Left ventricle myocardium inferior (tissue), 1 donor: ENCODE results near the gene TMPRSS5. TPM values are rescaled to one million over a fixed set of nuclear protein-coding genes. Genes with fewer than 3 reads are reported as not detected.

ENCODE experiments used
- DNase-seq: peaks from one replicate; pipeline ENCODE4 v3.0.0-alpha.2; 2020
- H3K27ac ChIP-seq: fragments of 200-600 bp; replicated peaks from 2 replicates; pipeline ENCODE4 v1.8.0; 2021
- H3K27me3 ChIP-seq: fragments of 200-600 bp; 2 replicates; pipeline ENCODE4 v1.8.0; 2021; ENCODE audit warnings: low read depth
- H3K36me3 ChIP-seq: fragments of 200-600 bp; 2 replicates; pipeline ENCODE4 v1.8.0; 2021
- H3K4me1 ChIP-seq: fragments of 200-600 bp; 2 replicates; pipeline ENCODE4 v1.8.0; 2021
- H3K4me3 ChIP-seq: fragments of 200-600 bp; 2 replicates; pipeline ENCODE4 v1.8.0; 2021; ENCODE audit warnings: mild to moderate bottlenecking, moderate library complexity
- H3K9me3 ChIP-seq: fragments of 200-600 bp; replicated peaks from 2 replicates; pipeline ENCODE4 v1.8.0; 2021
- CTCF ChIP-seq: fragments of 200-600 bp; IDR thresholded peaks from 2 replicates; pipeline ENCODE4 v1.8.0; 2021; ENCODE audit warnings: antibody characterized with exemption, mild to moderate bottlenecking, borderline replicate concordance
- intact Hi-C: fragments of 100-400 bp; cut with micrococcal nuclease; formaldehyde crosslinking; loops from one replicate; pipeline ENCODE4 v1.11.0; 2022
- total RNA-seq: library from RNA; stranded (reverse); fragmentation: NEBNext Ultra II Directional; extraction: Animal tissue kit (Norgen Biotek cat#: 25700); gene quantifications from one replicate; pipeline ENCODE4 v1.2.1, GENCODE V29; 2021
- donor health status: DM: no; HTN: yes; CAD: no; lungs with severe emphysema.

The TMPRSS5 gene
- total RNA-seq, 1 donor from 2014 or later: 0.47 TPM

- Histone ChIP-seq H3K9me3 (peaks cover 26% of the 10 kb centered on the region), H3K36me3 (no peaks in the 10 kb centered on the region), H3K4me1 (no peaks in the 10 kb centered on the region), H3K27me3 (no peaks in the 10 kb centered on the region), H3K27ac (no peak overlapping the region), H3K4me3 (no peak overlapping the region)
- no peak for TF ChIP-seq CTCF
- intact Hi-C loops: no loop called here
- DNase-seq: no peak
Measured at GRCh38 chr11:113664981-113665710, 41.0 kb downstream of the TMPRSS5 start.

- TF ChIP-seq CTCF: no peak
- H3K9me3 ChIP-seq: peaks cover 26% of the 10 kb centered on the region
- intact Hi-C loops: no loop called here
- H3K36me3 ChIP-seq: no peaks in the 10 kb centered on the region
- no peaks in the 10 kb centered on the region for H3K27me3 ChIP-seq
- no peaks in the 10 kb centered on the region for H3K4me1 ChIP-seq
- no peak overlapping the region for H3K27ac ChIP-seq
- DNase-seq: no peak
- no peak overlapping the region for H3K4me3 ChIP-seq
Measured at GRCh38 chr11:113664069-113664980, 41.8 kb downstream of the TMPRSS5 start.

- H3K27me3 ChIP-seq: no peaks in the 10 kb centered on the region
- no peak for DNase-seq
- peaks cover 26% of the 10 kb centered on the region for H3K9me3 ChIP-seq
- no peak overlapping the region for H3K27ac ChIP-seq
- H3K4me1 ChIP-seq: no peaks in the 10 kb centered on the region
- no peak overlapping the region for H3K4me3 ChIP-seq
- intact Hi-C loops: no loop called here
- no peaks in the 10 kb centered on the region for H3K36me3 ChIP-seq
- no peak for TF ChIP-seq CTCF
Measured at GRCh38 chr11:113663567-113663966, 42.5 kb downstream of the TMPRSS5 start.

- H3K4me1 ChIP-seq: no peaks in the 10 kb centered on the region
- H3K27me3 ChIP-seq: no peaks in the 10 kb centered on the region
- H3K36me3 ChIP-seq: no peaks in the 10 kb centered on the region
- H3K9me3 ChIP-seq: peaks cover 2% of the 10 kb centered on the region
- H3K4me3 ChIP-seq: no peak overlapping the region
- no peak for TF ChIP-seq CTCF
- intact Hi-C loops: no loop called here
- no peak for DNase-seq
- no peak overlapping the region for H3K27ac ChIP-seq
Measured at GRCh38 chr11:113655771-113656170, 50.3 kb downstream of the TMPRSS5 start.

- TF ChIP-seq CTCF: no peak
- no peak for DNase-seq
- H3K4me1 ChIP-seq: no peaks in the 10 kb centered on the region
- intact Hi-C loops: no loop called here
- H3K9me3 ChIP-seq: peaks cover 14% of the 10 kb centered on the region
- no peaks in the 10 kb centered on the region for H3K27me3 ChIP-seq
- no peak overlapping the region for H3K27ac ChIP-seq
- no peaks in the 10 kb centered on the region for H3K36me3 ChIP-seq
- H3K4me3 ChIP-seq: no peak overlapping the region
Measured at GRCh38 chr11:113651023-113651422, 55.1 kb downstream of the TMPRSS5 start.
